NT2/D1 (cell line): ENCODE measurements around the gene NPHP3.

ENCODE experiments used
- YY1 ChIP-seq: IDR thresholded peaks from 2 replicates; pipeline ENCODE4 v1.6.1; 2011; ENCODE audit not compliant: insufficient read length, insufficient read depth
- ZNF274 ChIP-seq: IDR thresholded peaks from 2 replicates; pipeline ENCODE4 v1.6.1; 2011; ENCODE audit warnings: mild to moderate bottlenecking, low read depth, low read length

DNA sequence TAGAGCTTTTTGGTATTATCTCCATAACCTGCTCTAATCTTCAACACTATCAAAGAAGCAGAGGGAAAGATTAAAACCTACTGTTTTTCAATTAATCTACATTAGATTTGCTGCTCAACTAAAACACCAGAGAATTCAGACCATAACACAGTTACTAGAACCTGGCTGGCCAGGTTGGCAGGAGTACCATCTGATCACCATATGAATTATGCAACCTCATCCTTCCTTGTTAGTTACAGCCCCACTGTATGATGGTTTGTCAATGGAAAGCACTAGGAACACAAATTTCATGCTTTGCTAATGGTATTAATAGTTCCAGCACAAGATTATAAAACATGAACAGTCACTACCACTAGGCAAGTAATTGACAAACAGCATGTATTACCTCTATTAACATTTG is 5.8 kb downstream of the NPHP3 start:
- TF ChIP-seq YY1: no peak
- TF ChIP-seq ZNF274: no peak
